RCC 7860 (cell line): ENCODE data around the gene B2M.
"Not testable (repeated sequence)": the region's sequence is repeated elsewhere in the genome, so short reads cannot be mapped to it uniquely, and the experiment has no call there.

Experiments
- DNase-seq: peaks from one replicate; pipeline ENCODE4 v3.0.0-alpha.2; 2015; ENCODE audit warnings: low spot score
- FAIRE-seq: peaks from 2 replicates; lab custom pipeline; 2012; peaks lifted over from hg19 to GRCh38; lab: Jason Lieb, UNC

B2M gene

GRCh38 chr15:44697014-44697413 lies 14.3 kb upstream of the B2M start:
- no peak for DNase-seq
- no peak for FAIRE-seq

GRCh38 chr15:44698641-44699040 lies 12.7 kb upstream of the B2M start:
- DNase-seq (no peak), FAIRE-seq (no peak)

DNA sequence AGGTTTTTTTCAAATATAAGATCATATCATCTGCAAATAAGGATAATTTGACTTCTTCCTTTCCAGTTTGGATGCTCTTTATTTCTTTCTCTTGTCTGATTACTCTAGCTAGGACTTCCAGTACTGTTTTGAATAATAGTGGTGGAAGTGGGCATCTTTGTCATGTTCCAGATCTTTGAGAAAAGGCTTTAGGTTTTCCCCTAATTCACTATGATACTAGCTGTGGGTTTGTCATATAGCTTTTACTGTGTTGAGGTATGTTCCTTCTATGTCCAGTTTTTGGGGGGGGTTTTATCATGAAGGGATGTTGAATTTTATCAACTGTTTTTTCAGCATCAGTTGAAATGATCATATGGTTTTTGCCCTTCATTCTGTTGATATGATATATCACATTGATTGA lies 10.6 kb upstream of the B2M start:
- not testable (repeated sequence) for FAIRE-seq, DNase-seq

- DNase-seq = no peak
- no peak for FAIRE-seq
Observed at GRCh38 chr15:44705986-44706385, 5.3 kb upstream of the B2M start.

DNA sequence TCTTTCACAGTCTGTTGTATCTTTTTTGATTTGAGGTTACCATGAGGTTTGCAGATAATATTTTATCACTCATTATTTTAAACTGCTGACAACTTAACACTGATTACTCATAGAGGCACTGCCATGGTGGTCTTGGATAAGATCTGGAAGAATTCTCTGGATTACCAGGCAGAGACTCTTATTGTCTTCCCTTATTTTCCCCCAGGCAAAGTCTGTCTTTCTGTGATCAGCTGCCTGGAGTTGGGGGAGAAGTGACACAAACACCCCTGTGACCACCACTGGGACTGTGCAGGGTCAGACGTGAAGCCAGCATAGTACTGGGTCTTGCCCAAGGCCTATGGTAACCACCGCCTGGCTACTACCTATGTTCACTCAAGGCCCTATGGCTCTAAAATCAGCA lies 4.9 kb upstream of the B2M start:
- FAIRE-seq = no peak
- no peak for DNase-seq

DNA sequence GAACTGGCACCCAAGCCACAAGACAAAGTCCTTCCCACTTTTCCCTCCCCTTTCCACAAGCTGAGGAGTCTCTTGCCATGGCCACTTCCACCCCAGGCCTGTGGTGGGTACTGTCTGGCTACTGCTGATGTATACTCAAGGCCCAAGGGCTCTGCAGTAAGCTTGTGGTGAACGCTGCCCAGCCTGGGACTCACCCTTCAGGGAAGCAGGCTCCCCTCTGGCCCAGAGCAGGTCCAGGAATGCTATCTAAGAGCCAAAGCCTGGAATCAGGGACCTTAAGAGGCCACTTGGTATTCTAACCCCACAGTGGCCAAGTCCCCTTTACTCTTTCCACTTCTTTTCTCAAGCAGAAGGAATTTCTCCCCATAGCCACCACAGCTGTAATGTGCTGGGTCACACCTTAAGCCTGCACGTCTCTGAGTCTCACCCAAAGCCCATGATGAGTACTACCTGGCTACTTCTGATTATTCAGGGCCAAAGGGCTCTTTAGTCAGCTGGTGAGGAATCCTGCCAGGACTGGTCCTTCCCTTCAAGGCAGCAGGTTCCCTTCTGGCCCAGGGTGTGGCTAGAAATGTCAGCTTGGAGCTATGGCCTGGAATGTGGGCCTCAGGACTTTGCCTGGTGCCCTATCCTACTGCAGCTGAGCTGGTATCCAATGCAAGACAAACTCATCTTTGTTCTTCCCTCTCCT lies 4.2 kb upstream of the B2M start:
- FAIRE-seq (no peak), DNase-seq (no peak)

DNA sequence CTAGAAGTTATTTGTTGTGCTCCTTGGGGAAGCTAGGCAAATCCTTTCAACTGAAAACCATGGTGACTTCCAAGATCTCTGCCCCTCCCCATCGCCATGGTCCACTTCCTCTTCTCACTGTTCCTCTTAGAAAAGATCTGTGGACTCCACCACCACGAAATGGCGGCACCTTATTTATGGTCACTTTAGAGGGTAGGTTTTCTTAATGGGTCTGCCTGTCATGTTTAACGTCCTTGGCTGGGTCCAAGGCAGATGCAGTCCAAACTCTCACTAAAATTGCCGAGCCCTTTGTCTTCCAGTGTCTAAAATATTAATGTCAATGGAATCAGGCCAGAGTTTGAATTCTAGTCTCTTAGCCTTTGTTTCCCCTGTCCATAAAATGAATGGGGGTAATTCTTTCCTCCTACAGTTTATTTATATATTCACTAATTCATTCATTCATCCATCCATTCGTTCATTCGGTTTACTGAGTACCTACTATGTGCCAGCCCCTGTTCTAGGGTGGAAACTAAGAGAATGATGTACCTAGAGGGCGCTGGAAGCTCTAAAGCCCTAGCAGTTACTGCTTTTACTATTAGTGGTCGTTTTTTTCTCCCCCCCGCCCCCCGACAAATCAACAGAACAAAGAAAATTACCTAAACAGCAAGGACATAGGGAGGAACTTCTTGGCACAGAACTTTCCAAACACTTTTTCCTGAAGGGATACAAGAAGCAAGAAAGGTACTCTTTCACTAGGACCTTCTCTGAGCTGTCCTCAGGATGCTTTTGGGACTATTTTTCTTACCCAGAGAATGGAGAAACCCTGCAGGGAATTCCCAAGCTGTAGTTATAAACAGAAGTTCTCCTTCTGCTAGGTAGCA lies 851 bp upstream of the B2M start:
- DNase-seq (peak; percentile 11), FAIRE-seq (no peak)

- DNase-seq (peak; percentile 17), FAIRE-seq (no peak)
Observed at GRCh38 chr15:44711743-44712345, 527 bp downstream of the B2M start.

DNA sequence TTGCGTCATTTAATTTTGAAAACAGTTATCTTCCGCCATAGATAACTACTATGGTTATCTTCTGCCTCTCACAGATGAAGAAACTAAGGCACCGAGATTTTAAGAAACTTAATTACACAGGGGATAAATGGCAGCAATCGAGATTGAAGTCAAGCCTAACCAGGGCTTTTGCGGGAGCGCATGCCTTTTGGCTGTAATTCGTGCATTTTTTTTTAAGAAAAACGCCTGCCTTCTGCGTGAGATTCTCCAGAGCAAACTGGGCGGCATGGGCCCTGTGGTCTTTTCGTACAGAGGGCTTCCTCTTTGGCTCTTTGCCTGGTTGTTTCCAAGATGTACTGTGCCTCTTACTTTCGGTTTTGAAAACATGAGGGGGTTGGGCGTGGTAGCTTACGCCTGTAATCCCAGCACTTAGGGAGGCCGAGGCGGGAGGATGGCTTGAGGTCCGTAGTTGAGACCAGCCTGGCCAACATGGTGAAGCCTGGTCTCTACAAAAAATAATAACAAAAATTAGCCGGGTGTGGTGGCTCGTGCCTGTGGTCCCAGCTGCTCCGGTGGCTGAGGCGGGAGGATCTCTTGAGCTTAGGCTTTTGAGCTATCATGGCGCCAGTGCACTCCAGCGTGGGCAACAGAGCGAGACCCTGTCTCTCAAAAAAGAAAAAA lies 1.2 kb downstream of the B2M start:
- FAIRE-seq = peak; percentile 10

DNA sequence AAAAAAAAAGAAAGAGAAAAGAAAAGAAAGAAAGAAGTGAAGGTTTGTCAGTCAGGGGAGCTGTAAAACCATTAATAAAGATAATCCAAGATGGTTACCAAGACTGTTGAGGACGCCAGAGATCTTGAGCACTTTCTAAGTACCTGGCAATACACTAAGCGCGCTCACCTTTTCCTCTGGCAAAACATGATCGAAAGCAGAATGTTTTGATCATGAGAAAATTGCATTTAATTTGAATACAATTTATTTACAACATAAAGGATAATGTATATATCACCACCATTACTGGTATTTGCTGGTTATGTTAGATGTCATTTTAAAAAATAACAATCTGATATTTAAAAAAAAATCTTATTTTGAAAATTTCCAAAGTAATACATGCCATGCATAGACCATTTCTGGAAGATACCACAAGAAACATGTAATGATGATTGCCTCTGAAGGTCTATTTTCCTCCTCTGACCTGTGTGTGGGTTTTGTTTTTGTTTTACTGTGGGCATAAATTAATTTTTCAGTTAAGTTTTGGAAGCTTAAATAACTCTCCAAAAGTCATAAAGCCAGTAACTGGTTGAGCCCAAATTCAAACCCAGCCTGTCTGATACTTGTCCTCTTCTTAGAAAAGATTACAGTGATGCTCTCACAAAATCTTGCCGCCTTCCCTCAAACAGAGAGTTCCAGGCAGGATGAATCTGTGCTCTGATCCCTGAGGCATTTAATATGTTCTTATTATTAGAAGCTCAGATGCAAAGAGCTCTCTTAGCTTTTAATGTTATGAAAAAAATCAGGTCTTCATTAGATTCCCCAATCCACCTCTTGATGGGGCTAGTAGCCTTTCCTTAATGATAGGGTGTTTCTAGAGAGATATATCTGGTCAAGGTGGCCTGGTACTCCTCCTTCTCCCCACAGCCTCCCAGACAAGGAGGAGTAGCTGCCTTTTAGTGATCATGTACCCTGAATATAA lies 2.0 kb downstream of the B2M start:
- DNase-seq (no peak), FAIRE-seq (no peak)

More for the DNA sequence above, 1.2 kb downstream of the B2M start:
- DNase-seq = peak; percentile 76

- DNase-seq (no peak), FAIRE-seq (no peak)
Observed at GRCh38 chr15:44715142-44715796, 4.0 kb downstream of the B2M start.

DNA sequence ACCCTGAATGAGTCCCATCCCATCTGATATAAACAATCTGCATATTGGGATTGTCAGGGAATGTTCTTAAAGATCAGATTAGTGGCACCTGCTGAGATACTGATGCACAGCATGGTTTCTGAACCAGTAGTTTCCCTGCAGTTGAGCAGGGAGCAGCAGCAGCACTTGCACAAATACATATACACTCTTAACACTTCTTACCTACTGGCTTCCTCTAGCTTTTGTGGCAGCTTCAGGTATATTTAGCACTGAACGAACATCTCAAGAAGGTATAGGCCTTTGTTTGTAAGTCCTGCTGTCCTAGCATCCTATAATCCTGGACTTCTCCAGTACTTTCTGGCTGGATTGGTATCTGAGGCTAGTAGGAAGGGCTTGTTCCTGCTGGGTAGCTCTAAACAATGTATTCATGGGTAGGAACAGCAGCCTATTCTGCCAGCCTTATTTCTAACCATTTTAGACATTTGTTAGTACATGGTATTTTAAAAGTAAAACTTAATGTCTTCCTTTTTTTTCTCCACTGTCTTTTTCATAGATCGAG lies 4.5 kb downstream of the B2M start:
- no peak for FAIRE-seq
- DNase-seq = no peak

DNA sequence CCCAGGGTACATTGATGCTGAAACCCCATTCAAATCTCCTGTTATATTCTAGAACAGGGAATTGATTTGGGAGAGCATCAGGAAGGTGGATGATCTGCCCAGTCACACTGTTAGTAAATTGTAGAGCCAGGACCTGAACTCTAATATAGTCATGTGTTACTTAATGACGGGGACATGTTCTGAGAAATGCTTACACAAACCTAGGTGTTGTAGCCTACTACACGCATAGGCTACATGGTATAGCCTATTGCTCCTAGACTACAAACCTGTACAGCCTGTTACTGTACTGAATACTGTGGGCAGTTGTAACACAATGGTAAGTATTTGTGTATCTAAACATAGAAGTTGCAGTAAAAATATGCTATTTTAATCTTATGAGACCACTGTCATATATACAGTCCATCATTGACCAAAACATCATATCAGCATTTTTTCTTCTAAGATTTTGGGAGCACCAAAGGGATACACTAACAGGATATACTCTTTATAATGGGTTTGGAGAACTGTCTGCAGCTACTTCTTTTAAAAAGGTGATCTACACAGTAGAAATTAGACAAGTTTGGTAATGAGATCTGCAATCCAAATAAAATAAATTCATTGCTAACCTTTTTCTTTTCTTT lies 5.8 kb downstream of the B2M start:
- no peak for FAIRE-seq
- DNase-seq = no peak

GRCh38 chr15:44718180-44718926 lies 7.0 kb downstream of the B2M start:
- DNase-seq = no peak
- FAIRE-seq = no peak

DNA sequence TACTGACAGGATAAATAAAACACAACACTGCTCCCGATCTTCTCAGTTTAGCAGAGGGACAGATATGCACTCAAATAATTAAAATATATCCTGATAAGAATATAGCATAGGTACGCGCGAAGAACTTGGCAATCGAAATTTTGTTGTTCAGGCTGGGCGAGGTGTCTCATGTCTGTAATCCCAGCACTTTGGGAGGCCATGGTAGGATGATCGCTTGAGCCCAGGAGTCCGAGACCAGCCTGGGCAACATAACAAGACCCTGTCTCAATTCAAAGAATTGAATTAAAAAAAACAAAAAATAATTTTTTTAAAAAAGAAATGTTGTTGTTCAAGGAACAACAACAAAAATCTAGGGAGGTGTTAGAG lies 7.6 kb downstream of the B2M start:
- FAIRE-seq (no peak), DNase-seq (no peak)

- FAIRE-seq (no peak), DNase-seq (no peak)
Observed at GRCh38 chr15:44719293-44719999, 8.1 kb downstream of the B2M start.

DNA sequence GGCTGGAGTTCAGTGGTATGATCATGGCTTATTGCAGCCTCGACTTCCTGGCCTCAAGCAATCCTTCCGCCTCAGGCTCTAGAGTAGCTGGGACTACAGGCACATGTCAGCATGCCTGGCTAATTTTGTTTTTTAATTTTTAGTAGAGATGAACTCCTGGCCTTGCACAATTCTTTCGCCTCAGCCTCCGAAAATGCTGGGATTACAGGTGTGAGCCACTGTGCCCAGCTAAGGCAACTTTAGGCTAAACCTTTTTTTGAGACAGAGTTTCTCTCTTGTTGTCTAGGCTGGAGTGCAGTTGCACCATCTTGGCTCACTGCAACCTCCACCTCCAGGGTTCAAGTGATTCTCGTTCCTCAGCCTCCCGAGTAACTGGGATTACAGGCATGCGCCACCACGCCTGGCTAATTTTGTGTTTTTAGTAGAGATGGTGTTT lies 8.7 kb downstream of the B2M start:
- DNase-seq, FAIRE-seq: not testable (repeated sequence)
